Measurements from ENCODE around the gene PLEKHB1. TPM values are rescaled to one million over a fixed set of nuclear protein-coding genes. Genes with fewer than 3 reads are reported as not detected.

Gene PLEKHB1
- total RNA-seq, 2 experiments from 2014 or later, result 2.3 to 11.8 TPM

GRCh38 chr11:73661035-73661628, 14.8 kb downstream of the PLEKHB1 start:
- no TSS peak for BruUV-seq (replicated peaks)
- Histone ChIP-seq H3K36me3 (ENCODE audit: insufficient read depth, low read length) (no peaks in the 10 kb centered on the region), H4K20me1 (ENCODE audit: insufficient read depth, low read length) (no peaks in the 10 kb centered on the region), H3K4me2 (ENCODE audit: low read length) (peak overlapping the region; percentile 51), H3K4me3 (ENCODE audit: low read depth, low read length, poor library complexity, severe bottlenecking) (peak overlapping the region; percentile 35), H3K9me2 (ENCODE audit: insufficient read depth, low read length) (no peaks in the 10 kb centered on the region), H2AFZ (ENCODE audit: low read length) (peak overlapping the region; percentile 35; the same call in 1 of the 2 replicates), H3K27ac (ENCODE audit: low read depth, low read length, poor library complexity, severe bottlenecking) (no peak overlapping the region), H3K4me1 (ENCODE audit: insufficient read depth, low read length, poor library complexity, severe bottlenecking) (no peaks in the 10 kb centered on the region), H3K79me2 (ENCODE audit: insufficient read depth, low read depth, low read length) (no peaks in the 10 kb centered on the region), H3K9me3 (ENCODE audit: low read length) (no peaks in the 10 kb centered on the region)
- TF ChIP-seq EZH2phosphoT487 (IDR thresholded peaks at IDR 0.05; ENCODE audit: borderline replicate concordance, low read depth, low read length) (no peak), CTCF (conservative IDR thresholded peaks at IDR 0.05; ENCODE audit: low read length) (peak; percentile 92)
- POLR2A ChIA-PET, result interaction anchor here (0.8 to 1.0 kb wide), 2 partner anchors 62 to 210 kb away, joined by 3 to 4 read pairs; no protein-coding TSS in a partner anchor
- peak; percentile 73 for DNase-seq (ENCODE audit: low spot score)
- CTCF ChIA-PET (ENCODE audit: unreplicated experiment), result interaction anchor here (1.1 kb wide), 1 partner anchor 11 kb away, joined by 6 read pairs; no protein-coding TSS in a partner anchor
- intact Hi-C loops (cut with micrococcal nuclease; ENCODE audit: unreplicated experiment), result loop anchor here (1.0 to 5.0 kb wide), 5 partner anchors 36 to 310 kb away; no protein-coding TSS in a partner anchor

GRCh38 chr11:73662445-73663157, 16.2 kb downstream of the PLEKHB1 start:
- DNase-seq (ENCODE audit: low spot score), result no peak
- Histone ChIP-seq H3K4me2 (ENCODE audit: low read length) (no peak overlapping the region), H4K20me1 (ENCODE audit: insufficient read depth, low read length) (no peaks in the 10 kb centered on the region), H3K4me3 (ENCODE audit: low read depth, low read length, poor library complexity, severe bottlenecking) (no peak overlapping the region), H3K79me2 (ENCODE audit: insufficient read depth, low read depth, low read length) (no peaks in the 10 kb centered on the region), H3K27ac (ENCODE audit: low read depth, low read length, poor library complexity, severe bottlenecking) (no peak overlapping the region), H3K36me3 (ENCODE audit: insufficient read depth, low read length) (no peaks in the 10 kb centered on the region), H3K9me2 (ENCODE audit: insufficient read depth, low read length) (no peaks in the 10 kb centered on the region), H3K4me1 (ENCODE audit: insufficient read depth, low read length, poor library complexity, severe bottlenecking) (no peaks in the 10 kb centered on the region), H3K9me3 (ENCODE audit: low read length) (no peaks in the 10 kb centered on the region), H2AFZ (ENCODE audit: low read length) (no peak overlapping the region)
- CTCF ChIA-PET (ENCODE audit: unreplicated experiment), result interaction anchor here (0.9 kb wide), 1 partner anchor 311 kb away, joined by 4 read pairs; no protein-coding TSS in a partner anchor
- TF ChIP-seq CTCF (conservative IDR thresholded peaks at IDR 0.05; ENCODE audit: low read length) (no peak), EZH2phosphoT487 (IDR thresholded peaks at IDR 0.05; ENCODE audit: borderline replicate concordance, low read depth, low read length) (no peak)
- POLR2A ChIA-PET, result interaction anchor here (0.6 to 0.8 kb wide), 3 partner anchors 36 to 256 kb away, joined by 3 to 4 read pairs (median 3); no protein-coding TSS in a partner anchor
- BruUV-seq (replicated peaks), result no TSS peak
- intact Hi-C loops (cut with micrococcal nuclease; ENCODE audit: unreplicated experiment), result loop anchor here (5.0 kb wide), 1 partner anchor 245 kb away; no protein-coding TSS in a partner anchor

Measured in OCI-LY7 (cell line).